A673 (cell line): ENCODE results near the gene TNFRSF17. TPM values are rescaled to one million over a fixed set of nuclear protein-coding genes. Genes with fewer than 3 reads are reported as not detected.

Experiments
- BruUV-seq: library from RNA; stranded (reverse); fragments of 400-500 nt; replicated peaks from 2 replicates; lab custom pipeline; 2021; lab: Mats Ljungman, UMichigan
- CTCF ChIA-PET: fragments of 300-600 bp; sonication (Branson Sonifier 250); formaldehyde crosslinking; loops from one replicate; lab custom pipeline; 2022; ENCODE audit warnings: antibody characterized with exemption; lab: Charles Lee
- POLR2A ChIA-PET: fragments of 300-600 bp; sonication (Branson Sonifier 250); formaldehyde crosslinking; loops from one replicate; lab custom pipeline; 2022; ENCODE audit warnings: antibody characterized with exemption; ENCODE audit not compliant: low non-redundant PET; lab: Charles Lee
- DNase-seq: peaks from one replicate; pipeline ENCODE4 v3.0.0-alpha.2; 2015; ENCODE audit warnings: low spot score
- H3K27ac ChIP-seq: fragments of 200-600 bp; sonication (generic); 2 replicates; pipeline ENCODE4 v1.5.1; 2016; ENCODE audit warnings: mixed run types, low read depth, mild to moderate bottlenecking, mixed read lengths, antibody characterized with exemption, low read length; ENCODE audit not compliant: poor library complexity, severe bottlenecking
- H3K27me3 ChIP-seq: fragments of 200-600 bp; sonication (generic); replicated peaks from 2 replicates; pipeline ENCODE4 v1.6.1; 2017; ENCODE audit warnings: mixed run types, low read depth, mild to moderate bottlenecking, mixed read lengths, antibody characterized with exemption, low read length; ENCODE audit not compliant: insufficient read depth, poor library complexity
- H3K36me3 ChIP-seq: fragments of 200-600 bp; sonication (generic); 2 replicates; pipeline ENCODE4 v1.6.1; 2016; ENCODE audit warnings: mixed run types, mild to moderate bottlenecking, mixed read lengths, antibody characterized with exemption, low read length; ENCODE audit not compliant: insufficient read depth, poor library complexity, severe bottlenecking
- H3K4me1 ChIP-seq: fragments of 200-600 bp; sonication (generic); 2 replicates; pipeline ENCODE4 v1.6.1; 2017; ENCODE audit warnings: mixed run types, mild to moderate bottlenecking, mixed read lengths, antibody characterized with exemption, low read length; ENCODE audit not compliant: insufficient read depth, poor library complexity, severe bottlenecking
- H3K4me3 ChIP-seq: fragments of 200-600 bp; sonication (generic); 2 replicates; pipeline ENCODE4 v1.5.1; 2016; ENCODE audit warnings: low read depth, mixed run types, mild to moderate bottlenecking, mixed read lengths, low read length; ENCODE audit not compliant: poor library complexity, severe bottlenecking
- H3K9me3 ChIP-seq: fragments of 200-600 bp; sonication (generic); 2 replicates; pipeline ENCODE4 v1.6.1; 2016; ENCODE audit warnings: mixed run types, low read depth, mild to moderate bottlenecking, mixed read lengths, antibody characterized with exemption, low read length; ENCODE audit not compliant: poor library complexity, severe bottlenecking
- EZH2 ChIP-seq: fragments of 200-600 bp; sonication (generic); IDR thresholded peaks from 2 replicates; pipeline ENCODE4 v1.6.1; 2017; ENCODE audit warnings: borderline replicate concordance, low read depth, mild to moderate bottlenecking, mixed read lengths, antibody characterized with exemption, low read length; ENCODE audit not compliant: poor library complexity, severe bottlenecking
- intact Hi-C: fragments of 100-400 bp; cut with micrococcal nuclease; formaldehyde crosslinking; loops from one replicate; pipeline ENCODE4 v1.10.0; 2022; ENCODE audit not compliant: unreplicated experiment
- total RNA-seq: library from RNA; stranded (reverse); gene quantifications from 2 replicates; pipeline ENCODE4 v1.2.3, GENCODE V29; 2021
- TF ChIP-seq, protein P1 (sequence below): fragments of 300-800, 200-600 bp; sonication (generic); conservative IDR thresholded peaks from 2 replicates; pipeline ENCODE4 v1.5.1; 2017; ENCODE audit warnings: low read depth, mild to moderate bottlenecking, antibody characterized with exemption, low read length, moderate library complexity, mixed read lengths

Gene TNFRSF17
- total RNA-seq, 1 experiment from 2014 or later: not detected

DNA sequence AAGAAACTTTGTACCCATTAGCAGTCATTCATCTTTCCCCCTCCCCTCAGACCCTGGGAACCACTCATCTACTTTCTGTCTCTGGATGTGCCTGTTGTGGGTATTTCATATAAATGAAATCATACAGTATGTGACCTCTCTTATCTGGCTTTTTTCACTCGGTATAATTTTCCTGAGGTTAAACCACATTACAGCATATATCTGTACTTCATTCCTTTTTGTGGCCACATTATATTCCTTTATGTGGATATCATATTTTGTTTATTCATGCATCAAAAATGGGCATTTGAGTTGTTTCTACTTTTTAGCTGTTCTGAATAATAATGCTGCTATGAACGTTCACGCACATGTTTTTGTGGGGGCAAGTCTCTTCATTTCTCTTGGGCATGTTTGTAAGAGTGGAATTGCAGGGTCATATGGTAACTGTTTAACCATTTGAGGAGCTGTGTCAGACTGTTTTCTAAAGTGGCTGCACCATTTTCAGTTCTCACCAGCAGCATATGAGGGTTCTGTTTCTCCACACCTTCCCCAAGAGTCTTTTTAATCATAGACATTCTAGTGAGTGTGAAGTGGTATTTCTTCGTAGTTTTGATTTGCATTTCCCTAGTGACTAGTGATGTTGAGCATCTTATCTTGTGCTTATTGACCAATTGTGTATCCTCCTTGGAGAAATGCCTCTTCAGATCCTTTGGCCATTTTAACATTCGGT, 15.3 kb downstream of the TNFRSF17 start:
- TF ChIP-seq, protein P1, sequence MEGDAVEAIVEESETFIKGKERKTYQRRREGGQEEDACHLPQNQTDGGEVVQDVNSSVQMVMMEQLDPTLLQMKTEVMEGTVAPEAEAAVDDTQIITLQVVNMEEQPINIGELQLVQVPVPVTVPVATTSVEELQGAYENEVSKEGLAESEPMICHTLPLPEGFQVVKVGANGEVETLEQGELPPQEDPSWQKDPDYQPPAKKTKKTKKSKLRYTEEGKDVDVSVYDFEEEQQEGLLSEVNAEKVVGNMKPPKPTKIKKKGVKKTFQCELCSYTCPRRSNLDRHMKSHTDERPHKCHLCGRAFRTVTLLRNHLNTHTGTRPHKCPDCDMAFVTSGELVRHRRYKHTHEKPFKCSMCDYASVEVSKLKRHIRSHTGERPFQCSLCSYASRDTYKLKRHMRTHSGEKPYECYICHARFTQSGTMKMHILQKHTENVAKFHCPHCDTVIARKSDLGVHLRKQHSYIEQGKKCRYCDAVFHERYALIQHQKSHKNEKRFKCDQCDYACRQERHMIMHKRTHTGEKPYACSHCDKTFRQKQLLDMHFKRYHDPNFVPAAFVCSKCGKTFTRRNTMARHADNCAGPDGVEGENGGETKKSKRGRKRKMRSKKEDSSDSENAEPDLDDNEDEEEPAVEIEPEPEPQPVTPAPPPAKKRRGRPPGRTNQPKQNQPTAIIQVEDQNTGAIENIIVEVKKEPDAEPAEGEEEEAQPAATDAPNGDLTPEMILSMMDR: no peak
- TF ChIP-seq EZH2: no peak
- ChIA-PET POLR2A (no interaction called here), CTCF (no interaction called here)
- no TSS peak for BruUV-seq
- intact Hi-C loops: no loop called here
- Histone ChIP-seq H3K36me3 (no peaks in the 10 kb centered on the region), H3K9me3 (no peaks in the 10 kb centered on the region), H3K4me1 (no peaks in the 10 kb centered on the region), H3K27ac (no peak overlapping the region), H3K4me3 (no peak overlapping the region), H3K27me3 (no peaks in the 10 kb centered on the region)
- no peak for DNase-seq

DNA sequence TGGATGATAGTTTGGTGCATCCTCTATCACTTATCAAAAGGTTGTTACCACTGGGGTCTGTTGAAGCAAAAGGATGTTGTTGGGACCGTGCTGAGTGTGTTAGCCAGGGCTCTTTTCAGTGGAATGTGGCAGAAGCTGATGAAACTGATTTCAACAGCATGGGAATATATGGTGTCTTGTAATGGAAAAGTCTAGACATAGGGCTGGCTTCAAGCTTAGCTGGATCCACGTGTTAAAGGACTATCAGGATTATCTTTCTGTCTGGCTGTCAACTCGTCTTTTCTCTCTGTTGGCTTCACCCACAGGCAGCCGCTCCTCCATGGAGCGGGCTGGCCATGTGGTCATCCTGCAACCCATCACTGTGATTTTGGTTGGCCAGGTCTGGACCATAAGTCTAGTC, 20.2 kb downstream of the TNFRSF17 start:
- intact Hi-C loops: no loop called here
- no peak overlapping the region for H3K27ac ChIP-seq
- ChIA-PET CTCF (no interaction called here), POLR2A (no interaction called here)
- TF ChIP-seq, protein P1: no peak
- TF ChIP-seq EZH2: no peak
- H3K36me3 ChIP-seq: no peaks in the 10 kb centered on the region
- no peaks in the 10 kb centered on the region for H3K9me3 ChIP-seq
- no peak for DNase-seq
- no peak overlapping the region for H3K4me3 ChIP-seq
- H3K27me3 ChIP-seq: no peaks in the 10 kb centered on the region
- H3K4me1 ChIP-seq: no peaks in the 10 kb centered on the region
- no TSS peak for BruUV-seq

DNA sequence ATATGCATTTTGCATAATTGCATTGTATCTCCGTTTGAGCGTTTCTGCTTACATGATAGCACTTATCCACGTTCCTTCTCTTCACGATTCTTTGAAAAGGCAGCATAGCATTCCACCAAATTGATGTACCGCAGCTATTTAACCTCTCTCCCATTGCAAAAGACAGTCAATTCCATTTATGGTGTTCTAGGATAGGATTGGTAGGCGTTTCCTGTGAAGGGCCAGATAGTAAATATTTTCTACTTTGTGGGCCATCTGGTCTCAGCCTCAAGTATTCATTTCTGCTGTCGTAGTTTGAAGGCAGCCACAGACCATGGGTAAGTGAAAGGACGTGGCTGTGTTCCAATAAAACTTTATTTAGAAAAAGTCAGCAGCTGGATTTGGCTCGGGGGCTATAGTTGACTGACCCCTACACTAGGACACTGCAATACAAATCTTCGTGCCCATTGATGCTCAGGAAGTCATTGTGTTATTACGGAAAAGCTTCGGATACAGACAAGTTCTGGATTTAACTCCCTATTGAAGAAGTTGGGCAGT, 21.6 kb downstream of the TNFRSF17 start:
- ChIA-PET POLR2A (no interaction called here), CTCF (no interaction called here)
- BruUV-seq: no TSS peak

More for the DNA sequence above, 21.6 kb downstream of the TNFRSF17 start:
- Histone ChIP-seq H3K27ac (no peak overlapping the region), H3K4me3 (no peak overlapping the region), H3K27me3 (no peaks in the 10 kb centered on the region), H3K36me3 (no peaks in the 10 kb centered on the region), H3K4me1 (no peaks in the 10 kb centered on the region), H3K9me3 (no peaks in the 10 kb centered on the region)
- intact Hi-C loops: no loop called here
- no peak for DNase-seq
- TF ChIP-seq, protein P1: no peak
- TF ChIP-seq EZH2: no peak
